HepG2 (cell line): Measurements from ENCODE around the gene KDM5B.

Experiments used
- ATF5 ChIP-seq: sonication (generic); formaldehyde crosslinking; IDR thresholded peaks from 2 replicates; pipeline ENCODE4 v1.4.0; 2020; ENCODE audit warnings: mild to moderate bottlenecking, low read depth, missing genetic modification reagents
- CTCF ChIP-seq: sonication (generic); formaldehyde crosslinking; IDR thresholded peaks from 2 replicates; pipeline ENCODE4 v1.5.0; 2020; ENCODE audit warnings: mild to moderate bottlenecking, missing genetic modification reagents, moderate library complexity
- ETS1 ChIP-seq: sonication (generic); formaldehyde crosslinking; IDR thresholded peaks from 2 replicates; pipeline ENCODE4 v1.4.0; 2020; ENCODE audit warnings: missing genetic modification reagents
- MED1 ChIP-seq: sonication (generic); formaldehyde crosslinking; IDR thresholded peaks from 2 replicates; pipeline ENCODE4 v1.4.0; 2020; ENCODE audit warnings: missing genetic modification reagents
- POLR2A ChIP-seq, 2 experiments: IDR thresholded peaks; 2 replicates each; pipeline ENCODE4 v1.6.1; 2011; ENCODE audit warnings: low read depth in 2 of 2, low read length in 2 of 2, mild to moderate bottlenecking in 1 of 2, moderate library complexity in 1 of 2; ENCODE audit not compliant: insufficient read depth in 1 of 2
- REST ChIP-seq, 2 experiments: IDR thresholded peaks; 2 replicates each; pipeline ENCODE4 v1.6.1; 2011 to 2012; ENCODE audit warnings: low read length in 2 of 2, borderline replicate concordance in 1 of 2, low read depth in 1 of 2, mild to moderate bottlenecking in 1 of 2, moderate library complexity in 1 of 2
- SMARCE1 ChIP-seq: fragments of 450-650 bp; IDR thresholded peaks from 2 replicates; pipeline ENCODE4 v1.6.1; 2017; ENCODE audit warnings: borderline replicate concordance
- THAP11 ChIP-seq: IDR thresholded peaks from 2 replicates; pipeline ENCODE4 v1.6.1; 2016; ENCODE audit warnings: missing biosample characterization, missing genetic modification reagents
- ZSCAN29 ChIP-seq: sonication (generic); formaldehyde crosslinking; conservative IDR thresholded peaks from 2 replicates; pipeline ENCODE4 v1.4.0; 2020; ENCODE audit warnings: mild to moderate bottlenecking, missing genetic modification reagents

GRCh38 chr1:202682477-202682876, 125.7 kb downstream of the KDM5B start:
- TF ChIP-seq ZSCAN29 (CRISPR knock-in tag) (no peak), SMARCE1 (no peak), REST (IDR thresholded peaks at IDR 0.05; ENCODE audit: borderline replicate concordance in 1 of 2, low read depth in 1 of 2, low read length in 2 of 2) (no peak), MED1 (no peak), ETS1 (no peak), ATF5 (CRISPR knock-in tag) (no peak), THAP11 (CRISPR knock-in tag) (no peak), CTCF (no peak), POLR2A (IDR thresholded peaks at IDR 0.05; ENCODE audit: insufficient read depth in 1 of 2, low read depth in 2 of 2, low read length in 2 of 2) (no peak)
